OCI-LY7 (cell line): ENCODE results near the gene ZNF655. TPM values are rescaled to one million over a fixed set of nuclear protein-coding genes. Genes with fewer than 3 reads are reported as not detected.
A peak's percentile ranks its signal among the peaks of the same experiment; 100 is the strongest.

Source experiments
- BruUV-seq: library from RNA; stranded (reverse); fragments of 400-500 nt; replicated peaks from 2 replicates; lab custom pipeline; 2021; lab: Mats Ljungman, UMichigan
- CTCF ChIA-PET: fragments of 300-600 bp; sonication (Branson Sonifier 250); formaldehyde crosslinking; loops from one replicate; lab custom pipeline; 2022; ENCODE audit warnings: antibody characterized with exemption; ENCODE audit not compliant: unreplicated experiment; lab: Charles Lee
- POLR2A ChIA-PET: fragments of 300-600 bp; sonication (Branson Sonifier 250); formaldehyde crosslinking; loops from one replicate; lab custom pipeline; 2022; ENCODE audit warnings: antibody characterized with exemption; lab: Charles Lee
- DNase-seq: peaks from one replicate; pipeline ENCODE4 v3.0.0-alpha.2; 2015; ENCODE audit warnings: low spot score
- H2AFZ ChIP-seq: fragments of 200-600 bp; sonication (generic), shearing (Covaris generic); 2 replicates; pipeline ENCODE4 v1.6.1; 2014; ENCODE audit warnings: mild to moderate bottlenecking, antibody characterized with exemption, low read length, moderate library complexity
- H3K27ac ChIP-seq: fragments of 200-600 bp; sonication (generic); 2 replicates; pipeline ENCODE4 v1.5.1; 2014; ENCODE audit warnings: mixed run types, low read depth, mild to moderate bottlenecking, moderate library complexity, low read length, inconsistent platforms; ENCODE audit not compliant: poor library complexity, severe bottlenecking
- H3K36me3 ChIP-seq: fragments of 200-600 bp; sonication (generic); 2 replicates; pipeline ENCODE4 v1.6.1; 2014; ENCODE audit warnings: mild to moderate bottlenecking, antibody characterized with exemption, low read length, moderate library complexity, mixed read lengths; ENCODE audit not compliant: insufficient read depth
- H3K4me1 ChIP-seq: fragments of 200-600 bp; sonication (generic); 2 replicates; pipeline ENCODE4 v1.5.1; 2014; ENCODE audit warnings: mild to moderate bottlenecking, low read length; ENCODE audit not compliant: insufficient read depth, poor library complexity, severe bottlenecking
- H3K4me2 ChIP-seq: fragments of 200-600 bp; sonication (generic); 2 replicates; pipeline ENCODE4 v1.6.1; 2014; ENCODE audit warnings: mild to moderate bottlenecking, low read length
- H3K4me3 ChIP-seq: fragments of 200-600 bp; sonication (generic); 2 replicates; pipeline ENCODE4 v1.5.1; 2014; ENCODE audit warnings: mild to moderate bottlenecking, low read depth, low read length; ENCODE audit not compliant: poor library complexity, severe bottlenecking
- H3K79me2 ChIP-seq: fragments of 200-600 bp; sonication (generic); 2 replicates; pipeline ENCODE4 v1.6.1; 2016; ENCODE audit warnings: low read depth, mild to moderate bottlenecking, low read length, moderate library complexity, mixed read lengths; ENCODE audit not compliant: insufficient read depth
- H3K9me2 ChIP-seq: fragments of 200-600 bp; sonication (generic); 2 replicates; pipeline ENCODE4 v1.6.1; 2016; ENCODE audit warnings: mild to moderate bottlenecking, low read length, mixed read lengths; ENCODE audit not compliant: insufficient read depth
- H3K9me3 ChIP-seq: fragments of 200-600 bp; sonication (generic); 2 replicates; pipeline ENCODE4 v1.6.1; 2014; ENCODE audit warnings: mild to moderate bottlenecking, mixed run types, low read length, mixed read lengths
- H4K20me1 ChIP-seq: fragments of 200-600 bp; sonication (generic); 2 replicates; pipeline ENCODE4 v1.6.1; 2014; ENCODE audit warnings: mild to moderate bottlenecking, antibody characterized with exemption, low read length, moderate library complexity, mixed read lengths; ENCODE audit not compliant: insufficient read depth
- EZH2phosphoT487 ChIP-seq: fragments of 200-600 bp; sonication (generic); IDR thresholded peaks from 2 replicates; pipeline ENCODE4 v1.6.1; 2018; ENCODE audit warnings: low read depth, borderline replicate concordance, mild to moderate bottlenecking, mixed run types, antibody characterized with exemption, low read length, moderate library complexity, mixed read lengths
- intact Hi-C: fragments of 100-400 bp; cut with micrococcal nuclease; formaldehyde crosslinking; loops from one replicate; pipeline ENCODE4 v1.10.0; 2022; ENCODE audit not compliant: unreplicated experiment
- total RNA-seq, 2 experiments: library from RNA; depleted of rRNA in 1 of 2; stranded (reverse); fragments of >200 nt in 1 of 2; shearing (Covaris generic) in 1 of 2; gene quantifications; 2 replicates each; pipeline ENCODE4 v1.2.3, GENCODE V29; 2014 to 2022
- TF ChIP-seq, protein P1 (sequence below): fragments of 200-600 bp; sonication (generic); conservative IDR thresholded peaks from 2 replicates; pipeline ENCODE4 v1.5.1; 2014; ENCODE audit warnings: mild to moderate bottlenecking, antibody characterized with exemption, low read length, moderate library complexity, mixed read lengths

The ZNF655 gene
- total RNA-seq, 2 experiments from 2014 or later = 64.1 to 79.7 TPM

DNA sequence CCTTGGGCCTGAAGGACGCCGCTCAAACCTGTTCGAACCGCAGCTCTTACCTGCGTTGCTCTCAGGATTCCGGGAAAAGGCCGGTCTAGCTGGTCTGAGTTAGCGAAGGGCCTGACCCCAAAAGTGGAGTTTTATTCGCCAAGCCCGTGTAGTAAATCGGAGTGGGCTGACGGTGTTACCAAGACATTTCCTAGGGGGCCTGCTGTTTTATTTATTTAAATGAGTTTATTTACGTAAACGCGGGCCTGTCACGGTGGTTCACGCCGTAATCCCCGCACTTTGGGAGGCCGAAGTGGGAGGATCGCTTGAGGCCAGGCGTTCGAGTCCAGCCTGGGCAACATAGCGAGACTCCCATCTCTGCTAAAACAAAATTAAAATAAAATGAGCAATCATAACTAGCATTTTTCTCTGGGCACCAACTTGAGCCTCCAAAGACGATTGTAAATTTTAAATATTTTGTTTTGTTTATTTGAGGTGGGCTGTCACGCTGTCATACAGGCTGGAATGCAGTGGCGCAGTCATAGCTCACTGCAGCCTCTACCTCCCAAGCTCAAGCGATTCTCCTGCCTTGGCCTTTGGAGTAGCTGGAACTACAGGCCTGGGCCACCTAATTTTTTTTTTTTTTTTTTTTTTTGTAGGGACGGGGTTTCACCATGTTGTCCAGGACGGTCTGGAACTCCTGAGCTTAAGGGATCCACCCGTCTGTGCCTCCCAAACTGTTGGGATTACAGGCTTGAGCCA, 903 bp downstream of the ZNF655 start:
- Histone ChIP-seq H3K27ac (peak overlapping the region; percentile 79), H3K9me3 (no peaks in the 10 kb centered on the region), H3K4me2 (peak overlapping the region; percentile 80), H3K36me3 (peaks cover 75% of the 10 kb centered on the region), H2AFZ (peak overlapping the region; percentile 74; the same call in 1 of the 2 replicates), H3K4me1 (peaks cover 23% of the 10 kb centered on the region), H3K4me3 (peak overlapping the region; percentile 97), H3K79me2 (peaks cover 65% of the 10 kb centered on the region), H3K9me2 (no peaks in the 10 kb centered on the region), H4K20me1 (0 out of 2 replicates have a peak, but pooled peaks cover 14% of the 10 kb centered on the region)
- ChIA-PET POLR2A (interaction anchor here (0.6 to 1.5 kb wide), 9 partner anchors 9 to 1881 kb away, joined by 3 to 5 read pairs (median 3); no protein-coding TSS in a partner anchor), CTCF (no interaction called here)
- no TSS peak for BruUV-seq
- no peak for DNase-seq
- intact Hi-C loops = loop anchor here (2.0 kb wide), 1 partner anchor 55 kb away; the partner anchor contains the start of gene ZKSCAN5
- TF ChIP-seq, protein P1, sequence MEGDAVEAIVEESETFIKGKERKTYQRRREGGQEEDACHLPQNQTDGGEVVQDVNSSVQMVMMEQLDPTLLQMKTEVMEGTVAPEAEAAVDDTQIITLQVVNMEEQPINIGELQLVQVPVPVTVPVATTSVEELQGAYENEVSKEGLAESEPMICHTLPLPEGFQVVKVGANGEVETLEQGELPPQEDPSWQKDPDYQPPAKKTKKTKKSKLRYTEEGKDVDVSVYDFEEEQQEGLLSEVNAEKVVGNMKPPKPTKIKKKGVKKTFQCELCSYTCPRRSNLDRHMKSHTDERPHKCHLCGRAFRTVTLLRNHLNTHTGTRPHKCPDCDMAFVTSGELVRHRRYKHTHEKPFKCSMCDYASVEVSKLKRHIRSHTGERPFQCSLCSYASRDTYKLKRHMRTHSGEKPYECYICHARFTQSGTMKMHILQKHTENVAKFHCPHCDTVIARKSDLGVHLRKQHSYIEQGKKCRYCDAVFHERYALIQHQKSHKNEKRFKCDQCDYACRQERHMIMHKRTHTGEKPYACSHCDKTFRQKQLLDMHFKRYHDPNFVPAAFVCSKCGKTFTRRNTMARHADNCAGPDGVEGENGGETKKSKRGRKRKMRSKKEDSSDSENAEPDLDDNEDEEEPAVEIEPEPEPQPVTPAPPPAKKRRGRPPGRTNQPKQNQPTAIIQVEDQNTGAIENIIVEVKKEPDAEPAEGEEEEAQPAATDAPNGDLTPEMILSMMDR = no peak
- TF ChIP-seq EZH2phosphoT487 = no peak

DNA sequence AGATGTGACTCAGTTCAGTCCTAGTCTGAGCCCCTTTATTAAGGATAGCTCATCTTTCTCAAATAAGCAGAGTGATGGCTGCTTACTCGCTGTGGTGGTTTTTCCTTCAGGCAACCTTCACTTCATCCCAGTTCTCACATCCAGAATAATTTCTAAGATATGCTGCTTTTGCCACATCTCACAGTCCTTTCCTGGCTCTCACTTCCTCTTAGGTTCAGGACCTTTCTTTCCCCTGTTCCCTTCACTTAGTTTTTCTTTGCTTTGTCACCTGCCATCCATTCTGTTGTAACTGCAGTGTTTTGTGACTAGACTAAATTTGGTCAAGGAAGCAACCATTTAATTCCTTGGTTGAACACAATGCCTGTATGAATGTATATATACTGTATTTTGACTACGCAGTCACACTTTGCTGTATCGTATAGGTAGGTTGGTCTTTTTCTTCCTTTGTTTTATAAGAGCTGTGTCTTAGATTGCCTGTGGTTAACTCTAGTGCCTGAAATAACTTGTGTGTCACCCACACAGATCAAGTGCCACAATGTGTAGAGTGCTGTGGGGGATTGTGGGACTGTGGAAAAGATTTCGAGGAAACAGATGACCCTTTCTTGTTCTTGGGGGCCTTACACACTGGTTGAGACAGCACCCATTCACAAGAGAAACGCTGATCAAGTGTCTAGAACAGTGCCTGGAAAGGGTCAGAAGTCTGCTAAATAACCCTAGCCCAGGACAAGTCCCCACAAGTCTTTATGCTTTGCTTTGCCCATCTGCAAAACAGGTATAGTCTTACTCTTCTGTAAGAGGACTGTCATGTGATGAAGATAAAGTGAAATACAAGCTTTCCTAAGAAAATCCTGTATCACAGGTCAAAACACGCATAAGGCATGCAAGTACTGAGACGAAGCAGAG, 2.6 kb downstream of the ZNF655 start:
- intact Hi-C loops = no loop called here
- H3K27ac ChIP-seq = no peak overlapping the region
- no peaks in the 10 kb centered on the region for H3K9me2 ChIP-seq
- H3K4me3 ChIP-seq = no peak overlapping the region
- peaks cover 23% of the 10 kb centered on the region for H3K4me1 ChIP-seq
- TF ChIP-seq EZH2phosphoT487 = no peak
- TF ChIP-seq, protein P1 = no peak
- no peaks in the 10 kb centered on the region for H3K9me3 ChIP-seq
- 0 out of 2 replicates have a peak, but pooled peaks cover 14% of the 10 kb centered on the region for H4K20me1 ChIP-seq
- ChIA-PET CTCF (no interaction called here), POLR2A (interaction anchor here (0.5 to 0.6 kb wide), 2 partner anchors 60 to 317 kb away, joined by 3 read pairs; no protein-coding TSS in a partner anchor)
- TSS peak; percentile 42 for BruUV-seq
- no peak overlapping the region for H2AFZ ChIP-seq
- peak overlapping the region; percentile 80; the same call in 1 of the 2 replicates for H3K4me2 ChIP-seq
- peaks cover 49% of the 10 kb centered on the region for H3K79me2 ChIP-seq
- H3K36me3 ChIP-seq = peaks cover 75% of the 10 kb centered on the region
- DNase-seq = no peak
